HCT116 (cell line): ENCODE results near the gene KDM2B. TPM values are rescaled to one million over a fixed set of nuclear protein-coding genes. Genes with fewer than 3 reads are reported as not detected.

Experiments used
- ATAC-seq: fragments of 200-7000 bp; cut with Tn5 transposase; 2 replicates; pipeline ENCODE4 v1.9.1; 2020; ENCODE audit warnings: mild to moderate bottlenecking, moderate library complexity
- BruUV-seq: library from RNA; stranded (reverse); fragments of 400-500 nt; replicated peaks from 2 replicates; lab custom pipeline; 2021; lab: Mats Ljungman, UMichigan
- CTCF ChIA-PET: fragments of 300-600 bp; sonication (Branson Sonifier 250); formaldehyde crosslinking; loops from one replicate; lab custom pipeline; 2021; ENCODE audit warnings: antibody characterized with exemption; lab: Charles Lee
- POLR2A ChIA-PET: fragments of 300-600, 350-600 bp; sonication (Branson Sonifier 250); formaldehyde crosslinking; loops from one replicate; lab custom pipeline; 2021; ENCODE audit warnings: antibody characterized with exemption; lab: Charles Lee
- RAD21 ChIA-PET, 2 experiments: fragments of 300-600 bp; sonication (Branson Sonifier 250); formaldehyde crosslinking; loops; one replicate each; lab custom pipeline; 2023; ENCODE audit warnings: low total read pairs in 2 of 2; ENCODE audit not compliant: uncharacterized antibody in 2 of 2, unreplicated experiment in 2 of 2, low non-redundant PET in 1 of 2; lab: Charles Lee
- DNase-seq: peaks from one replicate; pipeline ENCODE4 v3.0.0-alpha.2; 2010; ENCODE audit warnings: low read depth, low spot score
- H2AFZ ChIP-seq: fragments of 200-600 bp; shearing (Covaris generic), sonication (generic); 2 replicates; pipeline ENCODE4 v1.6.1; 2017; ENCODE audit warnings: low read depth, mixed run types, mixed read lengths, antibody characterized with exemption, low read length; ENCODE audit not compliant: poor library complexity, severe bottlenecking
- H3K27ac ChIP-seq: 2 replicates; pipeline ENCODE4 v1.5.1; 2012; ENCODE audit warnings: low read depth, low read length
- H3K27me3 ChIP-seq: fragments of 200-600 bp; sonication (generic); 2 replicates; pipeline ENCODE4 v1.6.1; 2016; ENCODE audit warnings: mixed run types, low read length, mixed read lengths; ENCODE audit not compliant: insufficient read depth
- H3K36me3 ChIP-seq, 2 experiments: fragments of 200-500 bp in 1 of 2; fragments of 200-600 bp in 1 of 2; sonication (Bioruptor generic) in 1 of 2; sonication (generic) in 1 of 2; 2 replicates each; pipeline versions ENCODE4 v1.5.1 to v1.6.1; 2014 to 2016; ENCODE audit warnings: low read length in 2 of 2, inconsistent platforms in 1 of 2, mixed read lengths in 1 of 2, mixed run types in 1 of 2; ENCODE audit not compliant: insufficient read depth in 2 of 2, control insufficient read depth in 1 of 2
- H3K4me1 ChIP-seq, 2 experiments: fragments of 200-600 bp in 1 of 2; sonication (generic) in 1 of 2; 2 replicates each; pipeline versions ENCODE4 v1.5.1 to v1.6.1; 2012 to 2017; ENCODE audit warnings: low read length in 2 of 2, inconsistent platforms in 1 of 2, mild to moderate bottlenecking in 1 of 2, mixed read lengths in 1 of 2, mixed run types in 1 of 2, moderate library complexity in 1 of 2; ENCODE audit not compliant: insufficient read depth in 2 of 2, control insufficient read depth in 1 of 2
- H3K4me2 ChIP-seq: fragments of 200-600 bp; sonication (generic); 2 replicates; pipeline ENCODE4 v1.6.1; 2017; ENCODE audit warnings: mixed run types, low read length, mixed read lengths
- H3K4me3 ChIP-seq, 2 experiments: fragments of 200-600 bp in 1 of 2; sonication (generic) in 1 of 2; replicated peaks in 1 of 2; 2 replicates each; pipeline ENCODE4 v1.5.1; 2011 to 2016; ENCODE audit warnings: low read length in 2 of 2, control low read depth in 1 of 2, low read depth in 1 of 2, mild to moderate bottlenecking in 1 of 2, mixed read lengths in 1 of 2, mixed run types in 1 of 2
- H3K79me2 ChIP-seq: fragments of 200-600 bp; sonication (generic); 2 replicates; pipeline ENCODE4 v1.6.1; 2017; ENCODE audit warnings: mild to moderate bottlenecking, mixed run types, low read length, moderate library complexity, mixed read lengths; ENCODE audit not compliant: insufficient read depth
- H3K9ac ChIP-seq: fragments of 200-600 bp; sonication (generic); 2 replicates; pipeline ENCODE4 v1.6.1; 2016; ENCODE audit warnings: low read length, mixed read lengths
- H3K9me2 ChIP-seq: fragments of 200-600 bp; sonication (generic), shearing (Covaris generic); 2 replicates; pipeline ENCODE4 v1.6.1; 2017; ENCODE audit warnings: mixed run types, mild to moderate bottlenecking, moderate library complexity; ENCODE audit not compliant: insufficient read depth
- H3K9me3 ChIP-seq, 2 experiments: fragments of 200-500 bp in 1 of 2; fragments of 200-600 bp in 1 of 2; sonication (Bioruptor generic) in 1 of 2; sonication (generic) in 1 of 2; 2 replicates each; pipeline ENCODE4 v1.6.1; 2014 to 2017; ENCODE audit warnings: low read length in 2 of 2, mixed read lengths in 2 of 2, inconsistent platforms in 1 of 2, low read depth in 1 of 2, mild to moderate bottlenecking in 1 of 2, mixed run types in 1 of 2, moderate library complexity in 1 of 2; ENCODE audit not compliant: control insufficient read depth in 1 of 2, insufficient read depth in 1 of 2
- H4K20me1 ChIP-seq: fragments of 200-600 bp; sonication (generic), shearing (Covaris generic); 2 replicates; pipeline ENCODE4 v1.6.1; 2017; ENCODE audit warnings: mixed run types, mild to moderate bottlenecking, moderate library complexity; ENCODE audit not compliant: insufficient read depth
- CBX3 ChIP-seq: IDR thresholded peaks from 2 replicates; pipeline ENCODE4 v1.6.1; 2012; ENCODE audit warnings: low read depth
- EZH2phosphoT487 ChIP-seq: fragments of 200-600 bp; IDR thresholded peaks from 2 replicates; pipeline ENCODE4 v1.6.1; 2018; ENCODE audit warnings: antibody characterized with exemption, borderline replicate concordance
- POLR2A ChIP-seq: IDR thresholded peaks from 2 replicates; pipeline ENCODE4 v1.7.0; 2011; ENCODE audit warnings: borderline replicate concordance; ENCODE audit not compliant: insufficient read depth, insufficient read length; ENCODE audit errors: extremely low read depth
- SRF ChIP-seq: IDR thresholded peaks from 2 replicates; pipeline ENCODE4 v1.6.1; 2012; ENCODE audit warnings: low read depth
- ZFX ChIP-seq: fragments of 450-650 bp; IDR thresholded peaks from 2 replicates; pipeline ENCODE4 v1.6.1; 2017
- ZNF274 ChIP-seq: fragments of 200-500 bp; sonication (Bioruptor generic); IDR thresholded peaks from 2 replicates; pipeline ENCODE4 v1.6.1; 2014; ENCODE audit warnings: mild to moderate bottlenecking, low read depth, low read length, inconsistent platforms
- intact Hi-C: fragments of 100-400 bp; cut with micrococcal nuclease; formaldehyde crosslinking; loops from 2 replicates; pipeline ENCODE4 v1.10.0; 2022
- total RNA-seq: library from RNA; stranded (reverse); gene quantifications from one replicate; pipeline ENCODE4 v1.2.1, GENCODE V29; 2021; ENCODE audit not compliant: unreplicated experiment
- TF ChIP-seq, protein P1 (sequence below): IDR thresholded peaks from 2 replicates; pipeline ENCODE4 v1.6.1; 2012

KDM2B gene
- total RNA-seq, 1 experiment from 2014 or later, result 36.7 TPM

DNA sequence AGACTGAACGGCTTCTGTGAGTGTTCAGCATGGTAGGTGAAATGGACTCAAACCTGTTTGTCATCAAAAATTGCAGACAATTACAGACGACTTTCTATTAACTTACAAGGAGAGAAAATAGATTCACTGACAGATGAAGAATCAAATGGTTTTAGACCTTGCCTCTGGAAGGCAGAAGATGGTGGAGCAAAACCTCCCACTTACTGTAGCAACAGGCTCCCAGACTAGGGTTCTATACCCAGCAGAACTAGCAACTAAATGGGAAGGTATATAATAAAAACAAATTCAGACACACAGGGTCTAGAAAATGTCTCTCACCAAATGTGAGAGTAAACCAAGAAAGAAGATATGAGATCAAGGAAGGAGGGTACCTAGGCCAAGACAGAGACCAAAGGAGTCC, 144.1 kb downstream of the KDM2B start (continued):
- TF ChIP-seq ZFX, result no peak
- TF ChIP-seq, protein P1, sequence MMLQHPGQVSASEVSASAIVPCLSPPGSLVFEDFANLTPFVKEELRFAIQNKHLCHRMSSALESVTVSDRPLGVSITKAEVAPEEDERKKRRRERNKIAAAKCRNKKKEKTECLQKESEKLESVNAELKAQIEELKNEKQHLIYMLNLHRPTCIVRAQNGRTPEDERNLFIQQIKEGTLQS, result no peak

DNA sequence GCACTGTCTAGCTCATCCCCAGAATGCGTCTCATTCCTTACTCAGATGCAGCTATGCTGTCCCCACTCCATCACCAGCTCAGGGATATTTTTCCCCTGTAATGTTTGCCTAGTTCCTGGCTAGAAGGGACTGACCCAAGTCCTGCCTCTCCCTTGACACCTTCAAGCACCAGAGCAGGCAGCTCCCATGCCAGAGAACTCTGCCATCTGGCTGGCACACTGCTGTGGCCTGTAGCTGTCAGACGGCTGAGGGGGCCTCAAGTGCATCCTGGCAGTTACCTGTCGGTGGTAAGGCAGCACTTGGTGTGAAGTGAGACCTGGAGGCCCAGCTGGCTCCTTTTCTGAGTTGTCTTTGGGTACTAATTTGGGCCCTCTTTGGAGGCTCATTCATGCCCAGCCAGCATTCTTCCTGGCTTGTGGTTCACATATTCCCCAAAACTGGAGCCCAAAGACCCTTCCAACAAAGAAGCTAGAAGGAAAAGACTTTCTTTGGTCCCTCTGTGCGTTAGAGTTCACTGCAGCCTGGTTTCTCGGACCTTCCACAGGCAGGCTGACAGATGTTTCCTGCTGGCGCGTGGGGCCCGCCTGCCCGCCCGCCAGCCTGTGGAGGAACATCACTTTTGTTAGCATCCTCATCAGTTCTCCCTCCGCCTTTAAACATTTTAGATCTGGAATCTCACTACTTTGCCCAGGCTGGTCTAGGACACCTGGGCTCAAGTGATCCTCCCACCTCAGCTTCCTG, 147.9 kb downstream of the KDM2B start:
- Histone ChIP-seq H4K20me1 (no peaks in the 10 kb centered on the region), H3K9ac (no peak overlapping the region), H3K4me2 (no peak overlapping the region), H3K36me3 (peaks cover 48 to 58% of the 10 kb centered on the region in 2 experiments), H3K9me3 (peaks cover 3 to 6% of the 10 kb centered on the region in 2 experiments; a peak in 2 of 4 replicates), H3K27ac (no peak overlapping the region), H3K9me2 (no peaks in the 10 kb centered on the region), H3K4me3 (no peak overlapping the region), H2AFZ (no peak overlapping the region), H3K79me2 (peaks cover 2% of the 10 kb centered on the region; the same call in 1 of the 2 replicates), H3K27me3 (no peaks in the 10 kb centered on the region), H3K4me1 (no peaks in the 10 kb centered on the region)
- ChIA-PET POLR2A (no interaction called here), RAD21 (no interaction called here), CTCF (interaction anchor here (0.9 to 1.3 kb wide), 2 partner anchors 10 kb away, joined by 3 to 5 read pairs; no protein-coding TSS in a partner anchor)
- TF ChIP-seq POLR2A (no peak), SRF (no peak), EZH2phosphoT487 (no peak), ZNF274 (no peak), CBX3 (no peak)
- TF ChIP-seq, protein P1, result no peak
- intact Hi-C loops, result no loop called here
- ATAC-seq (no peak), DNase-seq (no peak)
- BruUV-seq, result no TSS peak
